GM21390 (cell line): ENCODE results near the gene LRRFIP1.
"Not testable (repeated sequence)": the region's sequence is repeated elsewhere in the genome, so short reads cannot be mapped to it uniquely, and the experiment has no call there.

Source experiments
- ATAC-seq: cut with Tn5 transposase; IDR thresholded peaks from one replicate; pipeline ENCODE4 v1.9.1; 2021; ENCODE audit not compliant: unreplicated experiment

LRRFIP1 gene

DNA sequence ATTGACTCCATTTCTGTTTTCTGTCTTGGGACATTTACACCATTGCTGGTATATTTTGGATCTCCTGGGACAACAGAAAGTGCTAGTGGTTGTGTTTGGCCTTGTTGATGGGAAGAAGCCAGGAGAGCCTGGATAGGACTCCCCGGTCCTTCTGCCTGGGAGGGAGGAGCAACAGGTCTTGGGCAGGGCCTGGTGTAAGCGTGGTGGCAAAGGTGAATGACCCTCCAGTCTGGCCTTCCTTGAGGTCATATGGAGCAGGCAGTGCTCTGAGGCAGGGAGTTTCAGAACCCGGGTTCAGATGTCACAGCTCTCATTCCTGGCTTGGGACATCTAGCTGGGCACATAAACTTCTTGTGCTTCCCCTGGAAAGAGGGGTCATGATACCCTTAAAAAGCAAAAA lies 115.2 kb downstream of the LRRFIP1 start:
- ATAC-seq: no peak

DNA sequence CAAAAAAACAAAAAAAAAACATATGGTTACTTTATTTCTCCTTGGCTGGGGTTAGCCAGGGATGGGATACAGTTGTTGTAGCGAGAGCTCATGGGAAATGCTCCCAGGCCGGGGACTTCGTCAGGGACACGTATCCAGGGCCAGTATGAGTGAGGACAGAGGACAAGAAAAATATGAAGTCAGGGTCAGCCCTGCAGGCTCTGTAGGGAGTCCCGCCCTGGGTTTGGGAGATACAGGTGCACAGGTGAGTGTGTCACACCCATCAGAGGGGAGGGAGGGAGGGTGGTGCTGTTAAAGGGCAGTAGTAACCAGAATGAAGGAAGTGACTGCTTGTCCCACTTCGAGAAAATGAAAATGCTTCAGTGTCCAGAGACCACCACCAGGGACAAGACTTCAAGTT lies 115.6 kb downstream of the LRRFIP1 start:
- ATAC-seq: no peak

DNA sequence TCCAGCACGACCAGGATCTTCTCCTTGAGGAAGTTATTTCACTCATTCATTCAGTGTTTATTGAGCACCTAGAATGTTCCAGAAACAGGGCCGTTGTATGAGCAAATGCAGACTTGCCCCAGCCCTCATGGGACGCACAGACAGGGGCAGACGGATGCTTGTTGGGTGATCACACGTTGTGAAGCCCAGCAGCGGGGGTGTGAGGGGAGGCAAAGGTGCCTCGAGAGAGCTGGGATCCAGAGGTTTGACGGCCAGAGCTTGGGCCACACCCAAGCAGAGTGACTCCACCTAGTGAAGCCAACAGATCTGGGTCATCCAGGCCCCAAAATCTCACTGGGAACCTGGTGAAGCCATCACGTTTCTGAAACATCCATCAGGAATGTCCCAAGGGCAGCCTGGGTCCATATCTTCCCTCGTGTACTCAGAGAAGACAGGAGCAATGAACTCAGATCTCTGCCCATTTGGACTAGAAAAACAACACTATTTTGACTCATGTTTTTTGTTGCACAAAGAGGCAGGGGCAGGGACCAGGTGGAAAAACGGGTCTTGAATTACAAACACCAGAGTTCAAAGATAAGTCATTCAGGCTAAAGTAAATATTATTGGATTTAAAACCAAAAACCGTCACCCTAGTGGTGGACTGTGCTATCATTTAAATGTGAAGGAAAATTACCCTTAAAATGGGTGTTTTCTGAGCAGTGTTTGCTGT lies 116.3 kb downstream of the LRRFIP1 start:
- no peak for ATAC-seq

DNA sequence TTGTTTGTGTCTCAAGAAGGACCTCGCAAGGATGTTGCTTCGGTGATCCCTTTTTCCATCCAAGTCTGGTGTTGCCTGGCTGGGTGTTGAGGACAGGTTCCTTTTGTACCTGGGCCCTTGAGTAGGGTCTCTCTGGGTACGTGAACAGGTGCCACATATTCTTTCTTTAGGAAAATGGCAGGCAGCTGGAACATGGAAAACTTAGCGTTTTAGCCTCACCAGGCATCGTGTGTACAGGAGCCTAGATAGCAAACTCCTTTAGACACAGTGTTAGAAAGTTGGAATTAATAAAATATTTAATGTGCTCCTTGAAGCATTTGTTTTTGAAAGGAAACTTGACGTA lies 116.9 kb downstream of the LRRFIP1 start:
- no peak for ATAC-seq

DNA sequence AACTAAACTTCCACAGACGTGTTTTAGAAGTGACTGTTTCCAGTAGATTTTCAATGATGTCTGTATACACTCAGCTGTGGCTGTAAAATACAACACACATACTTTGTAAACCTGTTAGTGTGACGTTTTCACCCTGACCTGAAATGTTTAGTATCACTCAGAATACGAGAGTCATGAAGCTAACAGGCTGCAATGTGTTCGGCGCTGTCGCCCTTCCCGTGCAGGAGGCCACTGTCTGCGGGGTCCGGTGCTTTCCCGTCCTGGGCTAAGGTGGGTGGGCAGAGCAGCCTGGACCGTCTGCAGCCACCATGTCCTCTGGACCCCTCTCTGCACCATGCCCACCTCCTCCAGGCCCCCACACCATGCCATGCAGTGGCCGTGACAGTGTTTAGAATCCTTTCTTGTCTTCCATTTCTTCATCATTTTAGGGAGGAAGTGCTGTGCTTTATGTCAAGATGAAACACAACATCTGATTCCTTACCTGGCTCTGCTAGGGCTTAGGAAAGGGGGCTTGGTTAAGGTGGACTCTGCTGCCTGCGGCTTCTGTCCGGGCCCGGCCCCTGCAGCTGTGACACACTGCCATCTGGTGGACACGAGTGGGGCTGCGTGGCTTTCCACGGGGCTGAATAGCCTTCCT lies 117.3 kb downstream of the LRRFIP1 start:
- ATAC-seq: no peak

DNA sequence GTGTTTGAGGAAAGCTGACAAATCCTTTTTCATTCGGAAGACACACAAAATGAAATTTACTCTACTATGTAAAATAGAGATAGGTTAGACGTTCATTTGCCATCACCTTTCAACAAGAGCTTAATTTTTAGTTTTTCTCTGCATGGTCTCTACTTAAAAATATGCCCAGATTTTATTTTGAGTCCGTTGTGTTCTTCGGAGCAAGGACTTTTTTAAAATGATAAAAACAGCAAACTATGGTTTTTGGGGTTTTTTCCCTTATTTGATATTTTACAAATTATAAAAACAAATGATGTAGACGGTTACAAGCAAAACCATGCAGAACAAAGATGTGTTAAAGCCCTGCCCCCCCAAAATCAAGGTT lies 117.8 kb downstream of the LRRFIP1 start:
- no peak for ATAC-seq

DNA sequence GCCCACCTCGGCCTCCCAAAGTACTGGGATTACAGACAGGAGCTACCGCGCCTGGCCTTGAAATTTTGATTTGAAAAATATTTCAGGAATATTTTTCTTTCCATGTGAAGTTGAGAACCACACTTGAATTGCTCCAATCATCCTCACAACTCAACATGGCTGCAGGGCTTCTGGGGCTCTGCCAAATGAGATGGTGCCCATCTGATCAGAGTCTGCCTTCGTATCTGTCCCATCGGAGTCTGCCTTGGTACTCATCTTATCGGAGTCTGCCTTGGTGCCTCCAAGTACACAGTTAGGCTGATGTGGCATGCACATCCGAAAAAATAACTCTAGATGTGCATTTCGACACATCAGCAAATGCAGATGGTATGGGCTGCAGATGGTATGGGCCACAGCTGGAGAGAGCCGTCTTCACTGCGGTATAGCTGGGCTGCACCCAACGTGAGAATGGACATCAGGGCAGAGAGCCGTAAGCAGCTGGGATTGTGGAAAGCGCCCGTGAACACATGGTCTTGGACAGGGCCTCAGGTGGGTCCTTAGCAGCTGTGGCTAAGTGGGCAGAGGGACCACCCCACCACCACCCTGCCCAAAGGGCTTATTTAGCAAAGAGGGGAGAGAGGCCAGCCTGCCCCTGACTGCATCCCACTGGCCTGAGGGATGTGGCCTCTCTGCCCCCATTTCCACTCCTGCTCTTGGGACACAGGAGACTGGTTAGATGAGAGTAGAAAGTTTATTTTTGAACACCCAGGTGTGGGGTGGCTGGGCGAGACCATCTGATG lies 119.1 kb downstream of the LRRFIP1 start:
- ATAC-seq: no peak

DNA sequence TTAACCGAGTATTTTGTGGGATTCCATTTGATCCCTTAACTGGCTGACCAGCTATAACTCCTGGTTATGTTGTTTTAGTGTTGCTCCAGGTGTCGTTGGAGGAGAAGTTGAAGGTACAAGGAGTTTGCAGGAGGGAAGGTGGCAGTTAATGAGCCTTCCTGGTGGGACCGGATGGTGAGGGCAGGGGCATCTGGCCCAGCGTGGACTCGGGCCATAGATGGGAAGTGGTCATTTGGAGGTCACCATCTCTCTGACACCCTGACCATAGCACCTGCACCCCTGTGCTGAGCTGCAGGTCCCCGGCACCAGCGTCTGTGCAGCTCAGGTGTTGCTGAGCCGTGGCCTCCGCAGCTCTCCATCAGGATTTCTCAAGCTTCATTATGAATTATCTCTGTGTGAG lies 119.8 kb downstream of the LRRFIP1 start:
- ATAC-seq: no peak

DNA sequence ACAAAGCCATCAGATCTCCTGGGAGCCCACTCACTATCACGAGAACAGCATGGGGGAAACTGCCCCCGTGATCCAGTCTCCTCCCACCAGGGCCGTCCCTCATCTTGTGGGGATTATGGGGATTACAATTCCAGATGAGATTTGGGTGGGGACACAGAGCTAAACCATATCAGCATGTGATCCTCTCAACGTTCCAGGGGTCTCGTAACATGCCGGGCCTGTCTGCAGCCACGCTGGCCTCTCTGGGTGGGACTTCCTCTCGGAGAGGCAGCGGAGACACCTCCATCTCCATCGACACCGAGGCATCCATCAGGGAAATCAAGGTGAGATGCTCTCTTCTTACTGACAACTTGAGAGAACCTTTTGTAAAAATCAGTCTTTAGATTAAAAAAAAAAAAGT lies 121.6 kb downstream of the LRRFIP1 start:
- ATAC-seq: no peak

DNA sequence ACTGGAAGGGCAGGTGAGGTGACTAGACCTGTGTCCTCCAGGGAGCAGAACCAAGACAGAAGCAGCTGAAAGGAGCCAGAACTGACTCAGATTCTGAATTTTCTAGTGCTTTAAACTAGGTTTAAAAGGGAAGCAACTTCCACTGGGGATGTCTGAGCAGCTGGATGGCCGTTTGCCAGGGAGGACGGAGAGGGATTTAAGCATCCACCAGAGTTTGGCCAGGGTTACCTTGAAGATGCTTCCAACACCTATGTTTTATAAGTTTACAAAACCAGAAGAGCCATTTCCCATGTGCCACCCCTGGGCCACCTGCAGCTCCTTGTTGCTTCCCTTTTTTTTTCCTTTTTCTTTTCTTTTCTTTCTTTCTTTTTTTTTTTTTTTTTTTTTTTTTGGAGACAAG lies 122.6 kb downstream of the LRRFIP1 start:
- no peak for ATAC-seq

DNA sequence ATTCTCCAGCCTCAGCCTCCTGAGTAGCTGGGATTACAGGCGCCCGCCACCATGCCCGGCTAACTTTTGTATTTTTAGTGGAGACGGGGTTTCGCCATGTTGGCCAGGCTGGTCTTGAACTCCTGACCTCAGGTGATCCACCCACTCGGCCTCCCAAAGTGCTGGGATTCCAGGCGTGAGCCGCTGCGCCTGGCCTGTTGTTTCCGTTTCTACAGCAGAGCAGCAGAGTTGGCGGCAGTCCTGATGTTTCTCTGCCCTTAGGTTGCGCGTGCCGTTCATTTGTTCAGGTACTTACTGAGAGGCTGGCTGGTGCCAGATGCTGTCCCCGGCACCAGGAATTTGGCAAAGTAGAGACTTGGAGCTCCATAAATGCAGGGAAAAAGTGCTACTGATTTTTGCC lies 123.1 kb downstream of the LRRFIP1 start:
- ATAC-seq: not testable (repeated sequence)

DNA sequence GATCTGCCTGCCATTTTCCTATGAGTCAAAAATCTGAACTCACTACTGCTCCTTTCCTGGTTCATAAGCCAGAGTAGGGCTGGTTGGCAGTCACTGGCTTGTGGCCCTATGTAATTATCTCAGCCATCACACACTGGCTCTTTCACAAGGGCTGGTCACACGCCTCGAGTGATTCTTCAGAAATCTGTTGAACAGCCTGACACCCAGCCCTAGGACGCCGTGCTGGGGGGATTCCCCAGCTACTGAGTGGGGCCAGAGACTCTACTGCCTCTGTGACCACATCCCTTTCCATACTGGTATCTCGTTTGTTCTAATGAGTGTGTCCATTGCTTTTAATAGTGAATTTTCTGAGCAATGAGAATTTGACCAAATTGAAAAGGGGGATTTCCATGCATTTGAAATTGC lies 125.4 kb downstream of the LRRFIP1 start:
- ATAC-seq: peak; percentile 99

DNA sequence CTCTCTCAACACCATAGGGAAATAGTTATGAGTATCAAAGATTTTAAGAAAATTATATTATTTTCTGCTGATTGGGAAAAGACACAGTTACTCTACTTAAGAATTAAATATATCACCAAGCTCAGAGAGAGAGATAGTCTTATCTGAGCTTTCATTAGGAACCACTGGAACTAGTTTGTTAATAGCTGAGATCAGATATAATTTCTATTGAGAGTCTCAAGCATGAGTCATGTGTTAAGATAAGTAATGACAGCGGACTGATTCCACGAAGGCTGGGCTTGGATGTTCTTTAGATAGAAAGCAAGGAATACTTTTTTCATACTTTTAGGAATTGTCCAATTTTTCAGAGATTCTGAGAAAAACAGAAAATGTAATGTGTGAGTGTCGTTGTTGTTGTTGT lies 126.8 kb downstream of the LRRFIP1 start:
- no peak for ATAC-seq

DNA sequence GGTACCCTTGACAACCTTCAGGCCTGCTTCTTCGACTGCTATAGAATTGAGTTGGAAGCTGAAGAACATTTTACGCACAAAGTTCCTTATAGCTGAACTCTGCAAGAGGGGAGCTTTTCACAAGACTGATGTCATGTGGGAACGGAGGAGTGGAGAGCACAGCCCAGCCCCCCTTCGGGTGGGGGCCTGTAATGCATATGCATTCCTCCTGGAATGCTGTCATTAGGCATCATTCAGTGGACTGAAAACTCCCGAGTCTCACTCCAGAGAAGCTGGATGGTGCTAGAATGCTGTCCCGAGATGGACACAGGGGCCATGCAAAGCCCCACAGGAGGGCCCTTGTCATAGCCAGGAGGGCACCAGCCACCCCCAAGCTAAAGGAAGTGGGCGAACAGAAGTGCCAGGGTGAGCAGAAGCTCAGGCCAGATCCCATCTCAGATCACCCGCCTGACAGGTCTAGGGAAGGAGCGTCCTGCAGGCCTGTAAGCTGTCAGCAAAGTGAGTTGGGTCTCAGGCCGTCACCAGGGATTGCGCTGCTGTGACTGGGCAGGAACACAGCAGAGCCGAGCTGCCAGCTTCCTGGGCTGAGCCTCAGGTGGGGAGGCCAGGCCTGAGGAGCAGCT lies 127.3 kb downstream of the LRRFIP1 start:
- no peak for ATAC-seq

DNA sequence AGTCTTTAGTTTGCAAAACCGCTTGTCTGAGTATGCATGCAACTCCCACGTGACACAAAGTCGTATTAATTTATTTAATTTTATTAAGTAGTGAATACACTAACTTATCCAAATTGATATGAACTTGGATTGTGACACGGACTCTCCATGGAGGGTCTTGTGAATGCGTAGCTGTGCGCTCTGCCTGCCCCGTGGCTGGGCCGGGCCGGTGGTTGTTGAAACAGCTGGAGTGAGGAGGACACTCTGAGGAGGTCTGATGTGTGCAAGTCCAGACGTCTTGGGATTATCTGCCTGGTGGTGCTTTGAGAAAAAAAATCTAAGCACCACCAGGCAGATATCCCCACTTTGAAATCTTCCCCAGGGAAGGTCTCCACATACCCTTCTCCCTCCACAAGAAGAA lies 130.2 kb downstream of the LRRFIP1 start:
- no peak for ATAC-seq

DNA sequence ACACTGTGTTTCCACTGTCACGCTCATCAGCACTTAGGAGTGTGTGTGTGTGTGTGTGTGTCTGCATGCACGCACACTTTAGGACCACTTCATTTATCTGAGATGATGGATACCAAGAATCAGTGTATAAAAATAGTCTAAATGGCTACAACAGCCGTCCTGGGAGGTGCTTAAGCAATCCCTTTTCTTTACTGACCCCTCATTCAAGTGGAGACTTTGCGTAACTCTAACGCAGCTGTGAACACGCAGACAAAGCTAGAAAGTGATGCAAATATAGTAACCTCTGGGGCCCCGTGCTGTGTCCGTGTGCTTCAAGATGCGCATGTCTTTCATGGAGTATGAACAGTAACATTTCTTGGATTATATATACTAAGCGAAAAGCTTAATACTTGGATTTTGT lies 130.8 kb downstream of the LRRFIP1 start:
- no peak for ATAC-seq

DNA sequence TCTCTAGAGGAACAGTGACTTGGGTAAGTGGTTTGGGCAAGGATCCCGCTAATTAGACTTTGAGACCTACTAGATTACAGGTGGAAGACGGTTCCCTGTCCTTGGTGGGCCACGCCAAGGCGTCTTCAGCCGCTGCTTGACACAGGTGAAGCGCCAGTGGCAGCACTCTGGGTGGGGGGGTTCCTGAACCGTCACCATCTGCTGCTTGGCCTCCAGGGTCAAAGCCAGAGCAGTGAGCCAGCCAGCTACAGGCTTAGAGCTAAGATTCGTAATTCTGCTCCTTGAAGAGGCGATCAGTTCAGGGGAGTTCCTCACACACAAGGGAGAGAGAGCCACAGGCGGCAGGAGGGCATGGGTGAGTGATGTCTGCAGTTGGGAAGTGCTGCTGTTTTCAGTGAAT lies 131.8 kb downstream of the LRRFIP1 start:
- no peak for ATAC-seq

DNA sequence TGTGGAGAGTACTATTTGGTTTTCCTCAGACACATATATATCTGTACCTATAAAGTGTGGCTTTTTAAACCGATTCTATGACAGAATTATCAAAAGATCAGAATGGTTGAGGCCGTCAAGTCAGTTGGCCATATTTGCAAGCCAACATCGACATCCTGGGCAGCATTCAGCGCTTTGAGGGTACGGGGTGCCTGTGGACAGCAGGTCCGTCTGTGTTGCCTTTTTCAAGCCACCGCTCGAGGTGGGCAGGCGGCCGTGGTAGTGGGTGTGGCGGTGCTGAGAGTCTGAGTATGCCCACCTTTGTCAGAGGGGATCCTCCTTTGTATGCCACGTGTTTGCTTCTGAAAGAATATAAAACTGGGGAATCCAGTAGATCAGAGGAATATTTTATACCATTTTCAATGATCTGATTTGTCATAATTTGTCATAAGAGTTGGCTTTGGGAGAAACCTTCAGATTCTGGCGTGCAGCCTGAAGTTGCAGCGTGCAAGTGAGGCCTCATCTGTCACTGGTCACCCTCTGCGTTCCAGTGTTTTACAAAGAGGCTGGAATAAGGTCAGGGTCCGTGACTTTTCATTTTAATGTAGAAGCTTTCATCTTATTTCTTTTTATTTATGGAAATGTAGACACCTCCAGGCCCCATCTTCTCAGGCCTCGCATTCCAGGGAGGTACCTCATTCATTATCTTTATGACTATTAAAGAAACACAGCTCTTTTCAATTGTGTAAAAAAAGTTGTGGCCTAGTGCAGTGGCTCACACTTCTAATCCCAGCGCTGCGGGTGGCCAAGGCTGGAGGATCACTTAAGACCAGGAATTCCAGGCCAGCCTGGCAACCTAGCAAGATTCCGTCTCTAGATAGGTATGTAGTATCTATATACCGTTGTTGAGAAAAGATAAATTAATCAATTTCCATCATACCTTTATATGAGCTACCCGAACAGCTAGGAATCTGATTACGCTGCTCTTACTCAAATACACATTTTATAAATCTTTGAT lies 133.4 kb downstream of the LRRFIP1 start:
- ATAC-seq: no peak

DNA sequence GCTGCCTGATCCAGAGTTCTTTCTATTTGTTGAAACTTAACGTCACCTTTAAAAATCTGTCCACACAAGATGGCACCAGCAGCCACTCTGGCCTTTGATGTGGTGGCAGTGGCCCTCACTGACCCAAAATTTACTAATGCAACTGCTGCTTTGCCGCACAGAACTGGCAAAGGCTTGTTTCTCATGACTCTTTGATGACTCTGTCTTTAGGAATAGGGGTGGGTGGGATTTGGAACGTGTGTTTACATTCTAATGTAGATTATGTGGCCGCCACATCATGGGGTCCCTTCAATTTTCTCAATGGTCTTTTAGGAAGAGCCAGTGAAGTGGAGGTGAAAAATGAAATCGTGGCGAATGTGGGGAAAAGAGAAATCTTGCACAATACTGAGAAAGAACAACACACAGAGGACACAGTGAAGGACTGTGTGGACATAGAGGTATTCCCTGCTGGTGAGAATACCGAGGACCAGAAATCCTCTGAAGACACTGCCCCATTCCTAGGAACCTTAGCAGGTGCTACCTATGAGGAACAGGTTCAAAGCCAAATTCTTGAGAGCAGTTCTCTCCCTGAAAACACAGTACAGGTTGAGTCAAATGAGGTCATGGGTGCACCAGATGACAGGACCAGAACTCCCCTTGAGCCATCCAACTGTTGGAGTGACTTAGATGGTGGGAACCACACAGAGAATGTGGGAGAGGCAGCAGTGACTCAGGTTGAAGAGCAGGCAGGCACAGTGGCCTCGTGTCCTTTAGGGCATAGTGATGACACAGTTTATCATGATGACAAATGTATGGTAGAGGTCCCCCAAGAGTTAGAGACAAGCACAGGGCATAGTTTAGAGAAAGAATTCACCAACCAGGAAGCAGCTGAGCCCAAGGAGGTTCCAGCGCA lies 135.2 kb downstream of the LRRFIP1 start:
- ATAC-seq: not testable (repeated sequence)

DNA sequence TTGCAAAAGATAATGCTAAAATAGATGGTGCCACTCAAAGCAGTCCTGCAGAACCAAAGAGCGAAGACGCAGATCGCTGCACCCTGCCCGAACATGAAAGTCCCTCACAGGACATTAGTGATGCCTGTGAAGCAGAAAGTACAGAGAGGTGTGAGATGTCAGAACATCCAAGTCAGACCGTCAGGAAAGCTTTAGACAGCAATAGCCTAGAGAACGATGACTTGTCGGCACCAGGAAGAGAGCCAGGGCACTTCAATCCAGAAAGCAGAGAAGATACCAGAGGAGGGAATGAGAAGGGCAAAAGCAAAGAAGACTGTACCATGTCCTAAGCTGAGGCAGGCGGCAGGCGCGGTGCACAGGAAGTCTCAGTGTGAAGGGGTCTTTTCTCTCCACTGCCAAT lies 136.4 kb downstream of the LRRFIP1 start:
- no peak for ATAC-seq
